ENCODE data around the gene SLC24A5.

DNA sequence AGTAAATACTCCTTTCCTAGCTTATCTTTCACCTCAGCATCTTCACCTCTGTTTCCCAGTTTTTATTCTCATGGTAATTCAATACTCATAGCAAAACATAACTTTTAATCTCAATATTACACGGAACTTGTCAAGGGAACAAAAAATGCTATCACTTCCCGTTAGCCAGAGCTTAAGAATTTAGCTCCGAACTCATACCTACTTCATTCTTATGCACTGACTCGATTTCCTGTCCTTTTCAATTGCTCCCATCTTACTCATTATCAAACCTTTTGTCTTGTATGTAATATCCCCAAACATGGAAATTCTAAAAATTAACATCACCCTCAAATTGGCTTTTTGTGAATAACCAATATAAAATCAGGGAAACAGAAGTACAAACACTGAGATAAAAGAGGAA lies 29.1 kb downstream of the SLC24A5 start:
- TF ChIP-seq, protein P1, sequence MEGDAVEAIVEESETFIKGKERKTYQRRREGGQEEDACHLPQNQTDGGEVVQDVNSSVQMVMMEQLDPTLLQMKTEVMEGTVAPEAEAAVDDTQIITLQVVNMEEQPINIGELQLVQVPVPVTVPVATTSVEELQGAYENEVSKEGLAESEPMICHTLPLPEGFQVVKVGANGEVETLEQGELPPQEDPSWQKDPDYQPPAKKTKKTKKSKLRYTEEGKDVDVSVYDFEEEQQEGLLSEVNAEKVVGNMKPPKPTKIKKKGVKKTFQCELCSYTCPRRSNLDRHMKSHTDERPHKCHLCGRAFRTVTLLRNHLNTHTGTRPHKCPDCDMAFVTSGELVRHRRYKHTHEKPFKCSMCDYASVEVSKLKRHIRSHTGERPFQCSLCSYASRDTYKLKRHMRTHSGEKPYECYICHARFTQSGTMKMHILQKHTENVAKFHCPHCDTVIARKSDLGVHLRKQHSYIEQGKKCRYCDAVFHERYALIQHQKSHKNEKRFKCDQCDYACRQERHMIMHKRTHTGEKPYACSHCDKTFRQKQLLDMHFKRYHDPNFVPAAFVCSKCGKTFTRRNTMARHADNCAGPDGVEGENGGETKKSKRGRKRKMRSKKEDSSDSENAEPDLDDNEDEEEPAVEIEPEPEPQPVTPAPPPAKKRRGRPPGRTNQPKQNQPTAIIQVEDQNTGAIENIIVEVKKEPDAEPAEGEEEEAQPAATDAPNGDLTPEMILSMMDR (IDR thresholded peaks at IDR 0.05; ENCODE audit: insufficient read depth, low read length) = no peak
- no peak for TF ChIP-seq REST (IDR thresholded peaks at IDR 0.05; ENCODE audit: insufficient replicate concordance, low read depth)

All from HL-60 (cell line).